GM10266 (cell line): Measurements from ENCODE around the gene PKIG.
"Not testable (repeated sequence)": the region's sequence is repeated elsewhere in the genome, so short reads cannot be mapped to it uniquely, and the experiment has no call there.

Experiments used
- DNase-seq: peaks from one replicate; pipeline ENCODE4 v3.0.0; 2012; ENCODE audit errors: extremely low spot score
- TF ChIP-seq, protein P1 (sequence below): IDR thresholded peaks from 2 replicates; pipeline ENCODE4 v1.5.1; 2012; ENCODE audit warnings: mild to moderate bottlenecking, low read depth; ENCODE audit not compliant: control insufficient read depth, insufficient read depth; ENCODE audit errors: missing control alignments

PKIG gene

DNA sequence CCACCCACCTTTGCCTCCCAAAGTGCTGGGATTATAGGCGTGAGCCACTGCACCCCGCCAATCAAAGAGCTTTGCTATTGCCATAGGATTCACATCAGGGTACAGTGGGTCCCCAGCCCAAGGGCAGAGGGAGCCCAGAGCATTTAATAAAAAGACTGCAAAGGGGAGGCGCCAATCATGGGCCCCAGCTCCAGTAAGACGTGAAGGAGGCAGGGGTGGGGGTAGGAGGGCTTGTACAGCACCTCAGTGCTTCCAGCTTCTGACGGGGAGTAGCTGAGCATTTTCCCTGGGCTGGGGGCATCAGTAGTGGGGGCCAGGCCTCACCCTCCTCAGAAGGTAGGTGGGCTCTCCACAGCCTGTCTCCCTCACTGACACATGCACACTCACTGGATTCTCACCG, 67.6 kb downstream of the PKIG start:
- no peak for DNase-seq
- TF ChIP-seq, protein P1, sequence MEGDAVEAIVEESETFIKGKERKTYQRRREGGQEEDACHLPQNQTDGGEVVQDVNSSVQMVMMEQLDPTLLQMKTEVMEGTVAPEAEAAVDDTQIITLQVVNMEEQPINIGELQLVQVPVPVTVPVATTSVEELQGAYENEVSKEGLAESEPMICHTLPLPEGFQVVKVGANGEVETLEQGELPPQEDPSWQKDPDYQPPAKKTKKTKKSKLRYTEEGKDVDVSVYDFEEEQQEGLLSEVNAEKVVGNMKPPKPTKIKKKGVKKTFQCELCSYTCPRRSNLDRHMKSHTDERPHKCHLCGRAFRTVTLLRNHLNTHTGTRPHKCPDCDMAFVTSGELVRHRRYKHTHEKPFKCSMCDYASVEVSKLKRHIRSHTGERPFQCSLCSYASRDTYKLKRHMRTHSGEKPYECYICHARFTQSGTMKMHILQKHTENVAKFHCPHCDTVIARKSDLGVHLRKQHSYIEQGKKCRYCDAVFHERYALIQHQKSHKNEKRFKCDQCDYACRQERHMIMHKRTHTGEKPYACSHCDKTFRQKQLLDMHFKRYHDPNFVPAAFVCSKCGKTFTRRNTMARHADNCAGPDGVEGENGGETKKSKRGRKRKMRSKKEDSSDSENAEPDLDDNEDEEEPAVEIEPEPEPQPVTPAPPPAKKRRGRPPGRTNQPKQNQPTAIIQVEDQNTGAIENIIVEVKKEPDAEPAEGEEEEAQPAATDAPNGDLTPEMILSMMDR: no peak

DNA sequence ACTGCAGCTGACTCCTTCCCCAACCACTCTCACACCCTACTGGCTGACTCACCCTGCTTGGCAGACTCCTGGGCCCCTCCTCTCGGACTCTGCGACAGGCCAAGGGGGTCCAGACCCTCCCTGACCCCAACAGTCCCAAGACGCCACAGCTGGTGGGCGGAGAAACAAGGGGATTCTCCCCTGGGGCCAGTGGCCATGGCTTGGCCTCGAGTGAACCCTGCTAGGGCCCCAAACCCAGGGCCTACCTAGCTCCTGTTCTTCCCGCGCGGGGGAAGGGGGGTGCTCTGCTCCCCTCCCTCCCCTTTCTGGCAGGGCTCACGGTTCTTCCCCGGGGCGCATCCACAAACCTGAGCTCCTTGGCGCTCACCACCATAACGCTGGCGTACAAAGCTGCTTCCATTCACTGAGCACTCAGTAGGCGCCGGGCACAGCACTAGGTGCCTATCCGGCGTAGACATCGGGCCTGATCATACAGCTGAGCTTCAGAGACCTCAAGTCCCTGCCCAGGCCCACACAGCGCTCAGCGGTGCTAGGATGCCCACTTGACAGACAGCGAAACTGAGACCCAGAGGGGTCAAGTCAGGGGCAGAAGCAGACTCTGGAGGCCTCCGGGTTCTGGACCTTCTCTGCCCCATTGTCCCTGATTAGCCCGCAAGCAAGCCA, 68.5 kb downstream of the PKIG start:
- TF ChIP-seq, protein P1: no peak
- DNase-seq: no peak

DNA sequence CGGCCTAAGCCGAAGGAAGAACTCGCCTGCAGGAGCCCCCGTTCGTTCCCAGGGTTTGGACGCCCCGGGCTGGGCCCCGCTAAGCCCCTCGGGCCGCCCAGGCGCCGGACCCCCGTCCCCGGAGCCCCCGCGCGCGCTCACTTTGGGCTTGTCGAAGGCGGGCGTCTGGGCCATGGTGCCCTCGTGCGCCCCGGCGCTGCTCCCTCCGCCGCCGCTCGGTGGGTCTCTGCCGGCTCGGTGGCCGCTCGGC, 69.0 kb downstream of the PKIG start:
- no peak for DNase-seq
- TF ChIP-seq, protein P1: no peak

DNA sequence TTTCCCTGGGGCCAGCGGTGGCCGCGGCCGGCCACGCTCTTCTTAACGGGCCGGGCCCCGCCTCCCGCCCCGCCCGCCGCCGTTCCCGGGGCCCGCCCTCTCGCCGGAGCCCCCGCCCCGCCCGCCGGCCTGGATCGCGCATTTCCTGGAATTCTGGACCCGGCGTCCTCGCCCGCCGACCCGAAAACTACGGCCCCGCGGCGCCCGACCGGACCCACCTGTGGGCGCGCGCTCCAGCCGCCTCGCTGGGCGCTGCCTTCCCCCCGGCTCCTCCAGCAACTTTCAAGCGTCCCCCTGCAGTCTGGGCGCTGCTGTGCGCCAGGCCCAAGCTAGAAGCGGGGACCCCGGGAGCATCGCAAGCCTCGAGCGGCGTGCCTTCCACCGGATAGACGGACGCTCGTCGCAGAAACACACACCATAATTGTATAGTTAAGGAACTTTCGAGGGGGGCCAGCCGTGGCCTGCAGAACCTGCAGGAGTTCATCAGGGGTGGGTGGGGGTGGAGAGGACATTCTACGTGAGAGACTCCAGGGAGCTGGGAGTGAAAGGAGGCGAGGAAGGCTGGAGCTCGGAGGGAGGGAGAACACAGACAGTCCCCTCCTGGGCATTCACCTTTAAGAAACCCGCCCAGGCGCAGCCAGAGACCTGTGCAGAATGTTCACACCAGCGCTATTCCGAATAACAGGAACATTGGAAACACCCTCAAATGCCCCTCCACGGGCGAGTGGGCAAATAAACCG, 69.5 kb downstream of the PKIG start, which contains the start of gene ADA:
TSS of gene ADA (minus strand) at position 16 of the 740 bp plus-strand sequence. CDS start 92 bp downstream, outside the sequence.
- peak; percentile 69 for DNase-seq
- TF ChIP-seq, protein P1: no peak

DNA sequence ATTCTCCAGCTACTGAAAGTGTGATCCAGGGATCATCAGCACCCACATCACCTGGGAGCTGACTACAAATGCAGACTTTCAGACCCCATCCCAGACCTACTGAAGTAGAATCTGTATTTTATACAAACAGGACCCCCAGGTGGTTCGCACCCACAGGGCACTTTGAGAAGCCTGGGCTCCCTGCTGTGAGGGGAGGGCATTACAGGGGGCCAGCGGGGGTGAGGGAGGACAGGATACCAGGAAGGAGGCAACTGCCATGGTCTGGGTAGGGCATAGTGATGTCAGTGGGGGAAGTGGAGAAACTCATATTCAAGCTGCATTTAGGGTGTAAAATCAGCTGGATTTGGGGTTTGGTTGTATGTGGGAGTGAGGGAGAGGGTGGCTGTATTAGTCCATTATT, 71.2 kb downstream of the PKIG start:
- TF ChIP-seq, protein P1: no peak

DNA sequence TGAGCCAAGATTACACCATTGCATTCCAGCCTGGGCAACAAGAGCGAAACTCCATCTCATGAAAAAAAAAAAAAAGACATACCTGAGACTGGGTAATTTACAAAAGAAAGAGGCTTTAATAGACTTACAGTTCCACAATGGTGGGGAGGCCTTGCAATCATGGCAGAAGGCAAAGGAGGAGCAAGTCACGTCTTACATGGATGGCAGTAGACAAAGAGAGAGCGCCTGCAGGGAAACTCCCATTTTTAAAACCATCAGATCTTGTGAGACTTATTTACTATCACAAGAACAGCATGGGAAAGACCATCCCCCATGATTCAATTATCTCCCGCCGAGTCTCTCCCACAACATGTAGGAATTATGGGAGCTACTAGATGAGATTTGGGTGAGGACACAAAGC, 71.8 kb downstream of the PKIG start:
- not testable (repeated sequence) for DNase-seq

More for the DNA sequence above, 71.2 kb downstream of the PKIG start:
- DNase-seq: no peak

DNA sequence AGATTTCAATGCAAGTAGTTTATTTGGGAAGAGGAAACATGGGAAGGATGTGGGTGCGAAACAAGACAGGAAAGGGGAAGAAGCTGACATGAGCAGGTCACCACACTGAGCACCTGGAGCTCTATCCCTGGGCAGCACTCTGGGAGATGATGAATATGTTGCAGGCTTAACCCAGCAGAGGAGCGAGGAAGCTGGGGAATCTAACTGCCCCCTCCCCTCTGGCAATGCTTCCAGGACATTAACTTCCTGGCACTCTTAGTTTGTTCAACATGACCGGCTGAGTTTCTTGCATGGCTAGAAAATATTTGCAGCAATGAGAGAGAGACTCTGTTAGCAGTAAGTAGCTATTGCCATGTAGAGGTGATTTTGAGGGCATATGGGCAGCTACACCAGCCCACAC, 74.1 kb downstream of the PKIG start:
- TF ChIP-seq, protein P1: no peak
- no peak for DNase-seq
